Prostate gland (tissue), 2 donors: ENCODE data around the gene HYAL4. TPM values are rescaled to one million over a fixed set of nuclear protein-coding genes. Genes with fewer than 3 reads are reported as not detected.

Source experiments
- DNase-seq: peaks from one replicate; pipeline ENCODE4 v3.0.0-alpha.2; 2019; ENCODE audit warnings: low spot score
- H3K27ac ChIP-seq, 2 donors: fragments of 200-600 bp; sonication (generic); 2 replicates each; pipeline ENCODE4 v1.5.1; 2017 to 2019
- H3K27me3 ChIP-seq: fragments of 200-600 bp; sonication (generic); replicated peaks from 2 replicates; pipeline ENCODE4 v1.5.1; 2019; ENCODE audit not compliant: insufficient read depth
- H3K36me3 ChIP-seq, 2 donors: fragments of 200-600 bp; sonication (generic); 1 replicate in 1 of 2; 2 replicates in 1 of 2; pipeline versions ENCODE4 v1.5.1 to v1.8.1; 2017 to 2019
- H3K4me1 ChIP-seq: fragments of 200-600 bp; sonication (generic); replicated peaks from 2 replicates; pipeline ENCODE4 v1.5.1; 2019
- H3K4me3 ChIP-seq, 2 donors: fragments of 200-600 bp; sonication (generic); 2 replicates each; pipeline ENCODE4 v1.5.1; 2017 to 2019
- H3K9me3 ChIP-seq: fragments of 200-600 bp; sonication (generic); 2 replicates; pipeline ENCODE4 v1.5.1; 2017
- POLR2A ChIP-seq: fragments of 450-650 bp; IDR thresholded peaks from one replicate; pipeline ENCODE4 v1.6.1; 2016; ENCODE audit warnings: antibody characterized with exemption, mild to moderate bottlenecking
- POLR2AphosphoS5 ChIP-seq: sonication (generic); formaldehyde crosslinking; IDR thresholded peaks from one replicate; pipeline ENCODE4 v1.6.1; 2017; ENCODE audit warnings: antibody characterized with exemption
- WGBS: methylation state at CpG from one replicate; pipeline ENCODE4 v1.1.5; 2018; 5-methylcytosine and 5-hydroxymethylcytosine counted together
- intact Hi-C: fragments of 100-400 bp; cut with DNase I; formaldehyde crosslinking; loops from one replicate; pipeline ENCODE4 v1.14.2; 2022
- total RNA-seq, 2 donors: library from RNA; depleted of rRNA; stranded (reverse); fragments of >200 nt; gene quantifications; one replicate each; pipeline ENCODE4 v1.1.0, GENCODE V29; 2016
- TF ChIP-seq, protein P1 (sequence below), 4 experiments: fragments of 200-600 bp in 2 of 4; fragments of 450-650 bp in 2 of 4; sonication (generic) in 2 of 4; IDR thresholded peaks; 1 replicate in 3 of 4; 2 replicates in 1 of 4; pipeline ENCODE4 v1.5.1; 2016 to 2019; ENCODE audit warnings: antibody characterized with exemption in 4 of 4, mild to moderate bottlenecking in 2 of 4, moderate library complexity in 2 of 4

The HYAL4 gene
- total RNA-seq, 2 donors from 2014 or later: 1.6 TPM; not detected in 1

DNA sequence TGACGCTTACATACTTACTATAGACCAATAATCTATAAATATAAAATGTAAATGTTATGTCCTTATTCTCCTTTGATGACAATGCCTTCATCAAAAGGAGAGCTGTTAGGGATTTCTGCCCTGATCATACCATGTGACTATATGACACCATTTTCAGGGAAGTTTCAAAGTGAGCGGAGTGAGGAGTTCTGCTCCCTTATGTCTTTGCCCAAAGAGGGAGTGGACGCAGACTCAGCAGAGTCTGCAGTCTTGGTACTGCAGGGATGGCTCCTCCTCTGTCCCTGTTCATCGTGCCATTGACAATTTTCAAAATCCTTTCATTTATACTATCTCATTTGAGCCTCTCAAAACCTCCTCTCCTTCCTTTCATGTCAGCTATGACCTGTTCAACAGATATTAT, 27.9 kb downstream of the HYAL4 start:
- DNase-seq: no peak
- TF ChIP-seq POLR2A (no peak), POLR2AphosphoS5 (no peak)
- TF ChIP-seq, protein P1, sequence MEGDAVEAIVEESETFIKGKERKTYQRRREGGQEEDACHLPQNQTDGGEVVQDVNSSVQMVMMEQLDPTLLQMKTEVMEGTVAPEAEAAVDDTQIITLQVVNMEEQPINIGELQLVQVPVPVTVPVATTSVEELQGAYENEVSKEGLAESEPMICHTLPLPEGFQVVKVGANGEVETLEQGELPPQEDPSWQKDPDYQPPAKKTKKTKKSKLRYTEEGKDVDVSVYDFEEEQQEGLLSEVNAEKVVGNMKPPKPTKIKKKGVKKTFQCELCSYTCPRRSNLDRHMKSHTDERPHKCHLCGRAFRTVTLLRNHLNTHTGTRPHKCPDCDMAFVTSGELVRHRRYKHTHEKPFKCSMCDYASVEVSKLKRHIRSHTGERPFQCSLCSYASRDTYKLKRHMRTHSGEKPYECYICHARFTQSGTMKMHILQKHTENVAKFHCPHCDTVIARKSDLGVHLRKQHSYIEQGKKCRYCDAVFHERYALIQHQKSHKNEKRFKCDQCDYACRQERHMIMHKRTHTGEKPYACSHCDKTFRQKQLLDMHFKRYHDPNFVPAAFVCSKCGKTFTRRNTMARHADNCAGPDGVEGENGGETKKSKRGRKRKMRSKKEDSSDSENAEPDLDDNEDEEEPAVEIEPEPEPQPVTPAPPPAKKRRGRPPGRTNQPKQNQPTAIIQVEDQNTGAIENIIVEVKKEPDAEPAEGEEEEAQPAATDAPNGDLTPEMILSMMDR (IDR thresholded peaks at IDR 0.05): no peak
- H3K4me1 ChIP-seq: no peaks in the 10 kb centered on the region
- 69% methylated on average over 4 of the region's 4 CpGs for WGBS
- H3K9me3 ChIP-seq: no peaks in the 10 kb centered on the region
- H3K27ac ChIP-seq: no peak overlapping the region
- intact Hi-C loops: no loop called here
- H3K27me3 ChIP-seq: no peaks in the 10 kb centered on the region
- H3K36me3 ChIP-seq: no peaks in the 10 kb centered on the region
- no peak overlapping the region for H3K4me3 ChIP-seq

DNA sequence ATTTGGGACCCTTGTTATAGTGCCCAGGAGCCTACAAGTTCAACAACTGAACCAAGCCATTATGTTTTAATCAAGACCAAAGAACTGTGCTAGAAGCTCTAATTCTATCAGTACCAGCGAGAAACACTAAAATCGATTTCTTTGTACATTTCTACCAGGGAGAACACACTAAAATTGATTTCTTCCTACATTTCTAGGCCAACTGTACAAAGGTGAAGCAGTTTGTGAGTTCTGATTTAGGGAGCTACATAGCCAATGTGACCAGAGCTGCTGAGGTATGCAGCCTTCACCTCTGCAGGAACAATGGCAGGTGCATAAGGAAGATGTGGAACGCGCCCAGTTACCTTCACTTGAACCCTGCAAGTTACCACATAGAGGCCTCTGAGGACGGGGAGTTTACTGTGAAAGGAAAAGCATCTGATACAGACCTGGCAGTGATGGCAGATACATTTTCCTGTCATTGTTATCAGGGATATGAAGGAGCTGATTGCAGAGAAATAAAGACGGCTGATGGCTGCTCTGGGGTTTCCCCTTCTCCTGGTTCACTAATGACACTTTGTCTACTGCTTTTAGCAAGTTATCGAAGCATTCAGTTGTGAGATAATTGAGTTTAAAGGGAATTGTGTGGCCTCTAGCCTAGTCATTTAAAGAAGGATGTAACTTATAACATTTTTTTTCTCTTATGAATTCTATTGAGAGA, 31.7 kb downstream of the HYAL4 start:
- H3K4me1 ChIP-seq: no peaks in the 10 kb centered on the region
- H3K36me3 ChIP-seq: no peaks in the 10 kb centered on the region
- H3K27me3 ChIP-seq: no peaks in the 10 kb centered on the region
- H3K27ac ChIP-seq: no peak overlapping the region
- WGBS: 79% methylated on average over 7 of the region's 7 CpGs
- intact Hi-C loops: no loop called here
- DNase-seq: no peak
- no peak overlapping the region for H3K4me3 ChIP-seq
- no peaks in the 10 kb centered on the region for H3K9me3 ChIP-seq
- no peak for TF ChIP-seq POLR2AphosphoS5
- TF ChIP-seq POLR2A: no peak
- TF ChIP-seq, protein P1 (IDR thresholded peaks at IDR 0.05): no peak

DNA sequence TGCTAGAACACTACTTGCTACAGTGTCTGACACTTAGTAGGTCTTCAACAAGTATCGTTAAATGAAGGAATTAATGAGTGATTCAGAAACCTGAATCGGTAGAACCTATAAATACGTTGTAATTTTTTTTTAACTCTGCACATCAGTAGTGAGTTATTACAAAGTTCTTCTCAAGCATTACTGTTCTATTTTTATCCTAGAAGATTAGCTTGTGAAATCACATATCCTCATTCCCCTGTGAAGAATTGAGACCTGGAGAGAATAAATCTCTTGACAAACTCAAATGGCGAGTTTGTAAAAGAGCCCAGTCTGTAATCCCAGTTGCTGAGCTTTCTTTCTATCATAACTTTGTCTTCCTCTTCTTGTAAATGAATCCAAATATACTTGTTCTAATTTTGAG, 34.7 kb downstream of the HYAL4 start:
- Histone ChIP-seq H3K9me3 (no peaks in the 10 kb centered on the region), H3K36me3 (no peaks in the 10 kb centered on the region), H3K27me3 (no peaks in the 10 kb centered on the region), H3K4me1 (no peaks in the 10 kb centered on the region), H3K4me3 (no peak overlapping the region), H3K27ac (no peak overlapping the region)
- intact Hi-C loops: no loop called here
- DNase-seq: no peak
- WGBS: 77% methylated on average over 4 of the region's 4 CpGs
- TF ChIP-seq POLR2AphosphoS5 (no peak), POLR2A (no peak)
- TF ChIP-seq, protein P1 (IDR thresholded peaks at IDR 0.05): no peak

DNA sequence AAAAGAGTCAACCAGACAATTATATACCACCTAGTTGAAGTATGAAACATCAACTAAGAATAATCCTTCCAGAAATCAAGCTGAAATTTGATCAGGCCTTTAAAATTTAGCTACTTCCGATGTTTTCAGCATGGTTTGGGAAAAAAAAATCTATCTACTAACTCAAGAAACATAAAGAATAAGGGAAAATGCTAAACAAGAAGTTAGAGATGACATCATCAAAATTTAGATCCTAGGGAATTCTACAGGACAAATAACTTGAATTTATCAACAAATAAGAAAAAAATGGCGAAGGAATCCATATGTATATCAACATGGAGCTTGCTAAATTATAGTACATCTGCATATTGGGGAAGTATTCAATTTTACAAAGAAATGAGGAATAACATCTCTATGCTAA, 36.3 kb downstream of the HYAL4 start:
- 89% methylated on average over 2 of the region's 2 CpGs for WGBS
- Histone ChIP-seq H3K4me1 (no peaks in the 10 kb centered on the region), H3K9me3 (no peaks in the 10 kb centered on the region), H3K27me3 (no peaks in the 10 kb centered on the region), H3K27ac (no peak overlapping the region), H3K4me3 (no peak overlapping the region), H3K36me3 (no peaks in the 10 kb centered on the region)
- intact Hi-C loops: no loop called here
- no peak for TF ChIP-seq POLR2A
- TF ChIP-seq, protein P1 (IDR thresholded peaks at IDR 0.05): no peak
- TF ChIP-seq POLR2AphosphoS5: no peak
- no peak for DNase-seq

DNA sequence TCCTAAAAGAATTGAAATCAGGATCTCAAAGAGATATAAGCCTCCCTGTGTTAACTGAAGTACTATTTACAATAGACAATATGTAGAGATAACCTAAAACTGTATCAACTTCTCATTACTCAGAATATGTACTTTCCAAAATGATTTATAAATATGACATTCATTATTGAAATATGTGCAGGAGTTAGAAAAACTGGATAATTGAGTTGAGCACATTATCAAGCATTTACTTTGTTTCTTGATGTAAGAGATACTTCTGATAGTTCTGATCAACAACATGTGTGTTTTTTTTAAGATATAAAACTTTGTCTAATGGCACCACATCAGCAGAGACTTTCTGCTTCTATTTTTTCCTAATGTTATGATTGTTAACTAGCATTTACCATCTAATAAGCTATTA, 38.2 kb downstream of the HYAL4 start:
- H3K27me3 ChIP-seq: no peaks in the 10 kb centered on the region
- H3K36me3 ChIP-seq: no peaks in the 10 kb centered on the region
- no peaks in the 10 kb centered on the region for H3K4me1 ChIP-seq
- no peak overlapping the region for H3K4me3 ChIP-seq
- intact Hi-C loops: no loop called here
- no peak overlapping the region for H3K27ac ChIP-seq
- DNase-seq: no peak
- no peaks in the 10 kb centered on the region for H3K9me3 ChIP-seq
- TF ChIP-seq POLR2AphosphoS5: no peak
- no peak for TF ChIP-seq POLR2A
- TF ChIP-seq, protein P1 (IDR thresholded peaks at IDR 0.05): no peak
